ENCODE data around the gene GIGYF2.

DNA sequence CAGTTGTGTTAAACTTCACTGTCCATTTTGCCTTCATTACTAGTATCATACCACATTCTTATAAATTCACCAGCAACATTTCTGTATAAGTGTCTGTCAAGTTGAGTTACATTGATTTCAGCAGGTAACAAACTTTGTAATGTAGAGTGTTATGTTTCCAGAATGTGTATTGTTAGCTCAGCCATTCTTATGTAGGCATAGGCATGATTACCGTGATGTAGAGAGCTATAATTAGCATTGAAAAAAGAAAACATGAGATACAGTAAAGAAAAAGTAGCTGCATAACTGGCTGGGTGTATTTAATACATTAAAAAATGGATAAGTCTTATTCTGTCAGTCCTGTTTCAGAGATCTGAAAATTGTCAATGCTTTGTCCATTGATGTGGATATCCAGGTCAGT lies 70.7 kb downstream of the GIGYF2 start:
- TF ChIP-seq RFX5 (IDR thresholded peaks at IDR 0.05; ENCODE audit: low read depth, low read length) (no peak), CEBPB (IDR thresholded peaks at IDR 0.05; ENCODE audit: low read depth, low read length) (no peak), POLR2A (IDR thresholded peaks at IDR 0.05; ENCODE audit: low read depth, low read length) (no peak), MAZ (IDR thresholded peaks at IDR 0.05; ENCODE audit: borderline replicate concordance, low read depth, low read length) (no peak), SMC3 (IDR thresholded peaks at IDR 0.05; ENCODE audit: low read depth, low read length) (no peak), FOS (IDR thresholded peaks at IDR 0.05; ENCODE audit: low read depth, low read length) (no peak), RAD21 (IDR thresholded peaks at IDR 0.05; ENCODE audit: low read length) (no peak), BHLHE40 (IDR thresholded peaks at IDR 0.05; ENCODE audit: low read depth, low read length) (no peak)
- TF ChIP-seq, protein P1, sequence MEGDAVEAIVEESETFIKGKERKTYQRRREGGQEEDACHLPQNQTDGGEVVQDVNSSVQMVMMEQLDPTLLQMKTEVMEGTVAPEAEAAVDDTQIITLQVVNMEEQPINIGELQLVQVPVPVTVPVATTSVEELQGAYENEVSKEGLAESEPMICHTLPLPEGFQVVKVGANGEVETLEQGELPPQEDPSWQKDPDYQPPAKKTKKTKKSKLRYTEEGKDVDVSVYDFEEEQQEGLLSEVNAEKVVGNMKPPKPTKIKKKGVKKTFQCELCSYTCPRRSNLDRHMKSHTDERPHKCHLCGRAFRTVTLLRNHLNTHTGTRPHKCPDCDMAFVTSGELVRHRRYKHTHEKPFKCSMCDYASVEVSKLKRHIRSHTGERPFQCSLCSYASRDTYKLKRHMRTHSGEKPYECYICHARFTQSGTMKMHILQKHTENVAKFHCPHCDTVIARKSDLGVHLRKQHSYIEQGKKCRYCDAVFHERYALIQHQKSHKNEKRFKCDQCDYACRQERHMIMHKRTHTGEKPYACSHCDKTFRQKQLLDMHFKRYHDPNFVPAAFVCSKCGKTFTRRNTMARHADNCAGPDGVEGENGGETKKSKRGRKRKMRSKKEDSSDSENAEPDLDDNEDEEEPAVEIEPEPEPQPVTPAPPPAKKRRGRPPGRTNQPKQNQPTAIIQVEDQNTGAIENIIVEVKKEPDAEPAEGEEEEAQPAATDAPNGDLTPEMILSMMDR (conservative IDR thresholded peaks at IDR 0.05; ENCODE audit: low read depth, low read length): no peak
- TF ChIP-seq, protein P2, sequence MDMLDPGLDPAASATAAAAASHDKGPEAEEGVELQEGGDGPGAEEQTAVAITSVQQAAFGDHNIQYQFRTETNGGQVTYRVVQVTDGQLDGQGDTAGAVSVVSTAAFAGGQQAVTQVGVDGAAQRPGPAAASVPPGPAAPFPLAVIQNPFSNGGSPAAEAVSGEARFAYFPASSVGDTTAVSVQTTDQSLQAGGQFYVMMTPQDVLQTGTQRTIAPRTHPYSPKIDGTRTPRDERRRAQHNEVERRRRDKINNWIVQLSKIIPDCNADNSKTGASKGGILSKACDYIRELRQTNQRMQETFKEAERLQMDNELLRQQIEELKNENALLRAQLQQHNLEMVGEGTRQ (IDR thresholded peaks at IDR 0.05; ENCODE audit: low read depth, low read length): no peak
- TF ChIP-seq, protein P3, sequence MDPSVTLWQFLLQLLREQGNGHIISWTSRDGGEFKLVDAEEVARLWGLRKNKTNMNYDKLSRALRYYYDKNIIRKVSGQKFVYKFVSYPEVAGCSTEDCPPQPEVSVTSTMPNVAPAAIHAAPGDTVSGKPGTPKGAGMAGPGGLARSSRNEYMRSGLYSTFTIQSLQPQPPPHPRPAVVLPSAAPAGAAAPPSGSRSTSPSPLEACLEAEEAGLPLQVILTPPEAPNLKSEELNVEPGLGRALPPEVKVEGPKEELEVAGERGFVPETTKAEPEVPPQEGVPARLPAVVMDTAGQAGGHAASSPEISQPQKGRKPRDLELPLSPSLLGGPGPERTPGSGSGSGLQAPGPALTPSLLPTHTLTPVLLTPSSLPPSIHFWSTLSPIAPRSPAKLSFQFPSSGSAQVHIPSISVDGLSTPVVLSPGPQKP (IDR thresholded peaks at IDR 0.05; ENCODE audit: borderline replicate concordance, low read depth, low read length): no peak

Measured in IMR-90 (cell line).